Stimulated activated naive CD4-positive, alpha-beta T cell (primary cell): ENCODE results near the gene SHROOM4.

Experiments
- DNase-seq, 6 experiments: peaks; one replicate each; lab custom pipeline; 2025; lab: John Stamatoyannopoulos, UW

The SHROOM4 gene

DNA sequence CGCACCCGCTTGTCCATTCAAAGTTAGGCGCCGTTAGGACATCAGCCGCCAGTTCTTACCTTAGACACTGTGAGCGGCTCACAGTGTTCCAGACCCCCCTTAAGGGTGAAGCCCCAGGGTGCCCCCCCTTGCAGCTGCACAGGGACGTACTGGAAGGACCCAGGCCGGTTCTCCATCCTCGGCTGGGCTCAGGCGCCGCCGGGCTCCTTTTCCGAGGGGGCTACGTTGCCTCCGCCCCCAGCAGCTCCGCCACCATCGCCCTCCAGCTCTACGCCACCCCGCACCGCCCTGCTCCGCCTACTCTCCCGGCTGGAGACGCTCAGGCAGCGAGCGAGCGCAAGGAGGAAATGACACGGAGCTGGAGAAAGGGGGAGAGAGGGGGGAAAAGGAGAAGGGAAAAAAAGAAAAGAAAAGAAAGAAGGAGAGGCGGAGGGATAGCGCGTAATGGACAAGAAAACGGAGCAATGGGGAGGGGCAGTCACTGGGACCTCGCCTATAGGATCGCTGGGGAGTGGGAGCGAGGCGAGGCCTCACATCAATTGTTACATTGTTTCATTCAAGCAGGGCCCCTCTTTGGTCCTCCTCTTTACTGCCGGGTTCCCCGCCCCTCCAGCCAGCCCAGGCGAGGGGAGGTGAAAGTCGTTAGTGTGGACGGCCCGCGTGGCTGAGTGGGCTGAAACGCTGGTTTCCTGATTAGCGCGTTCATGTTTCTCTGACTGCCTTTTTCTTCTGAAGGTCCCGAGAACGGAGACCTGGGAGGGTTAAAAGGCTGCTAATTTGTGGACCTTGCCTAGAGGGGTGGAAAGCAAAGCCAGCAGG is at the start of gene SHROOM4:
SHROOM4 (minus strand) TSS at position 352 of the 819 bp plus-strand sequence; CDS start at position 176, 176 bp downstream.
- DNase-seq = no peak

DNA sequence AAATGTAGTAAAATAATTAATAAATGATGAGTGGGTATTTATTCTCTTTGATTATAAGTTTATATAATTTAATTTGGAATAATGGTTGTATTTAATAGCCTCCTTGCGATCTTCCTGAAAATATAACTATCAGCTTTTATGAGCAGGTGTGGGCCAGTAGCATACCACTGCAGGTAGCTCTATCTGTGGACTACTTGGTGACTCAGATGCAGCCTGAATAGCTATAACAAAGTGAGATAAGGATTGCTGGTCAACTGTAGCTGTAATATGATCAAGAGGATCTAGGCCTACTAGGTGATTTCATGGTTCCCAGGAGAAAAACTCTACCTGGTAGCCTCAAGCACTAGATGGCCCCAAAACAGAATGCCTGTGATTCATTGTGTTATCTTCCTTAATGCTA is 49.5 kb upstream of the SHROOM4 start:
- DNase-seq = no peak

- no peak for DNase-seq
Observed at GRCh38 chrX:50860518-50860917, 46.5 kb upstream of the SHROOM4 start.

GRCh38 chrX:50858548-50858947 is 44.6 kb upstream of the SHROOM4 start:
- DNase-seq = no peak

- no peak for DNase-seq
Observed at GRCh38 chrX:50853399-50853798, 39.4 kb upstream of the SHROOM4 start.

DNA sequence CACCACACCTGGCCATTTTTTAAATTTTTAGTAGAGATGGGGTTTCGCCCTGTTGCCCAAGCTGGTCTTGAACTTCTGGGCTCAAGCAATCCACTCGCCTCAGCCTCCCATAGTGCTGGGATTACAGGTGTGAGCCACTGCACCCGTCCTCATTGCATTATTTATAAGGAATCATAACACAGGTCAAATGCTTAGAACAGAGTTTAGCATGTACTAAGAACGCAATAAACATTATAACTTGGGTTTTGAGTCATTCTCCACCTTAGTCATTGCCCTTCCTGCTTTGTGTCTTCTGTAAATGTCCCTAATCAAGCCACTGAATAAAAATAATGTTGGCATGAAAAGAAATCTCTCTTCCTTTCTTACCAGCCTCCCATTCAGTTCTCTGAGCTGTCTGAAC is 38.5 kb upstream of the SHROOM4 start:
- DNase-seq = no peak

DNA sequence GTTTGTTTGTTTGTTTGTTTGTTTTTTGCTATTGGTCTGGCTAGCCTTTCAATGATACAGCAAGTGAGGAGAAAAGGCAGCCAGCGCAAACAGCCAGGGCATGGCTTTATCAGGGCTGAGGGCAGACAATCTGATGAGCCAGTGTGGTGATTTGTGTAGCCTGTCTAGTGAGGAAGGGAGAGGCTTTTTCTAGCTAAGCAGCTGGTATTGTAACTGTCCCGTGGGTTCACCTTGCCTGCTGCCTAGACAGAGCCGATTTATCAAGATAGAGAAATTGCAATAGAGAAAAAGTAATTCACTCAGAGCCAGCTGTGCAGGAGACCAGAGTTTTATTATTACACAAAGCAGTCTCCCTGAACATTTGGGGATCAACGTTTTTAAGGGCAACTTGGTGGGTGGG is 28.2 kb upstream of the SHROOM4 start:
- DNase-seq = no peak

GRCh38 chrX:50839730-50840129 is 25.7 kb upstream of the SHROOM4 start:
- no peak for DNase-seq

DNA sequence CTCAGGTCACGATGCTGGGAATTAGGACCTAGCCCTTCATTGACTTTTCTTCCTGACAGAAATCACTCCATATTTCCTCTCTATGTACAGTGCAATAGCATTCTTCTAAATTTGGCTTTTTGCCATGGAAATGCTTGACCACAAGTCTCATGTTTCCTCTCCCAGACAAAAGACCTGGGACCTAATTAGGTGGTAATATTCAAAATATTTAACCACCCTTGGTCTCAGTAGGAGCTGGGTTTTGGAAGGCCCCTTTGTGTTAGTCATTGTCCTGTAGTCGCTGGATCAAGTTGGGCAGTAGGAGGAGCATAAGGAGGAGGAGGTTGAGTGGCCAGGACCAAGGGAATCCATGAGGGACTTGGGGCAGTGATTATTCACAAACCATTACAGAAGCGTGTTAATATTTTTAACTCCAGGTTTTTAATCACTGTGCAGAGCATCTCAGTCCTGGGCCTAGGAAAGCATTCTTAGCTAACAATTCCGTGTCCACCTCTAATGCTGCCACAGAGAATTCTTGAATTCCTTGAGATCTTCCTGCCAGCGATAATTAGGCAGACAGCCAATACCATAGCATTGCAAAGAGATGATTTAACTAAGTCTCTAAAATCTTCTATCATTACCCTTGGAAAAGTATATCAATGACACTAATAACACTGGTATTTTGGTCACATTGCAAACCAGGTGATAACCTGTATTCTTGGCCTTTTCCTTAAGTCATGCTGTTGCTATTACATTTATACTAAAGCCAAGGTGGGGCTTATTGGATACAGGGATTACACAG is 25.0 kb upstream of the SHROOM4 start:
- no peak for DNase-seq

DNA sequence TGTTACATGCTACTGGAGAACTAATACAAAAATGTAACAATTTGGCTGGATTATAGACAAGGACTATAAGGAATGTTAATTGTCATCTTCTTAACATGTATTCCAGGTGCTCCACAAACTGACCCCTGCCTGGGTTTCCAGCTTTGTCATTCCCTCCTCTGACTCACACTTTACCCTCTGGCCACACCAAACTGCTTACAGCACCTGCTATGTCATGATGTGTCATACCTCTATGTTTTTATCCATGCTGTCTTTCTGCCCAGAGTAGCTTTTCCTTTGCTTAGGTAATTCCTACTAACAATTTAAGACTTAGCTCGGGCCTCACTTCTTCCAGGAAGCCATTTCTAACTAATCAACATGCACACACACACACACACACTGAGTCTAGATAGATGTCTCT is 14.0 kb upstream of the SHROOM4 start:
- DNase-seq = no peak

DNA sequence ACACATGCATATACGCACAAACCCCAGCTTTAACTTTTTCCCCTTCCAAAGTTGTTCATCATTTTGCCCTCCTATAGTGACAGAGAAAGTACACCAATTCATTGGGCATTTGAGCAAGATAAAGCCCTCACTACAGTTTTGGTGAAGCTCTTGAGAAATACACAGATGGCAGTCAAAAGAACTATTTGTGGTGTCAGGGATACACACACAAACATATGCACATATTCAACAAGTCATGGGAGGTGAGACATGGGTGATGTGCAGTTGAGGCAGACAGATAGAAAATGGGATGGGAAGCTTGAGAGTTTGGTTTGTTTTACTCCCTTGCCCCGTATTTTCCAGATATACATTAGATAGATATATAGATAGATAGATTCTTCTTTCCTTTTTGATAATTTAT is 11.8 kb upstream of the SHROOM4 start:
- DNase-seq = no peak

GRCh38 chrX:50818986-50819385 is 5.0 kb upstream of the SHROOM4 start:
- no peak for DNase-seq

- no peak for DNase-seq
Observed at GRCh38 chrX:50815120-50815519, 1.1 kb upstream of the SHROOM4 start.

DNA sequence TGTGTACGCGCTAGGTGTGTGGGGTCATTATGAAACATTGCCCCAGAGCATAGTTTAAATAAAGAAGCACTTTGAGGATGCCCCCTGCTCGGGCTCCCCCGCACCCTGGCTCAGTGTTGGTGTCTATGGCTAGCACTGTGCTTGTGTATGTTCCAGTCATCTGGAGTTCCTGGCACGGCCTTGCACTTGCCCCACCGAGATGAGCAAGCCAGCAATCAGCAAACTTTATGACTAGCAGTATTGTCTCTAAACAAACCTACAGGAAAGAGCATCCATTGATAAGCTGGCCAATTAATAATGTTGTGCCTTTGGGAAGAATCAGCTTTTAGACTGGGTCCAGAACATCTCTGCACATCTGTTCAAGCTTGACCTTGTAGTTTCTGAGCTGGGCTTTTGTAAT is 707 bp upstream of the SHROOM4 start:
- no peak for DNase-seq

DNA sequence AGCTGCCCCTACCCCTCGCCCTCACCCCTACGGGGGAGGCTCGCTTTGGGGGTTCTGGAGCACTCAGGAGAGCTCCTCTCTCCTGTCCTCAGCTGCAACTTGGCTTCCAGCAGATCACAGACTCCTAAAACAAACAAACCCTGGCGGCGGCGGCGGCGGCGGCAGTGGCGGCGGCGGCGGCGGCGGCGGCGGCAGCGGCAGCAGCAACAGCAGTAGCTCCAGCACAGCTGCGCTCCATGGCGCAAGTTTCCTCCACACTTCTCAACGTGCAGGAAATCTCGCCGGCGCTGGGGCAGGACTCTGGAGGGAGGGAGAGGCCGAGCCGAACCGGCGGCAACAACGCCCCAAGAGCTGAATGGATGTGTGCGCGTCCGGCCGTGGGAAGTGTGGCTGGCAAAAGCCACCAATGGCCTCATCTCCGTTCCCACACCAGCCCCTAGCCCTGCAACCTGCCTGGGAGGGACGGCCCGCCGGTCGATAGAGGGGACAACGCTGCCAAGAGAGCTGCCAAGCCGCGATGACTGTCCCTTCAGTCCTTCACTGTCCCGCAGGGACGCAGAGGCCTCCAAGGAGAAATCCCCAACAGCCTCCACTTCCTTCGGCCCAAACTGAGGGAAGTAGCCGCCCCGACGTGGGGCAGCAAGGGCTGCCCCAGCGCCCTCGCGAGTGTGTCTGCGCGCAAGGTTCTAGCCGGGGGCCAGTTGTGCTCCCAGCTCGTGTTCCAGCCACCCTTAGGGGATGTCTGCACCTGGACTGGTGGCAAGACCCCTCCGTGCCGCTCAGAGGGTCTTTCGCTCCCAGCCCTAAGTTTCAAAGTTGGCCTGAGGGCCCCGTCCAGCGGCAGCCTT is 775 bp downstream of the SHROOM4 start:
- DNase-seq = no peak

- DNase-seq = no peak
Observed at GRCh38 chrX:50805276-50805675, 8.7 kb downstream of the SHROOM4 start.

- no peak for DNase-seq
Observed at GRCh38 chrX:50801135-50801534, 12.9 kb downstream of the SHROOM4 start.

DNA sequence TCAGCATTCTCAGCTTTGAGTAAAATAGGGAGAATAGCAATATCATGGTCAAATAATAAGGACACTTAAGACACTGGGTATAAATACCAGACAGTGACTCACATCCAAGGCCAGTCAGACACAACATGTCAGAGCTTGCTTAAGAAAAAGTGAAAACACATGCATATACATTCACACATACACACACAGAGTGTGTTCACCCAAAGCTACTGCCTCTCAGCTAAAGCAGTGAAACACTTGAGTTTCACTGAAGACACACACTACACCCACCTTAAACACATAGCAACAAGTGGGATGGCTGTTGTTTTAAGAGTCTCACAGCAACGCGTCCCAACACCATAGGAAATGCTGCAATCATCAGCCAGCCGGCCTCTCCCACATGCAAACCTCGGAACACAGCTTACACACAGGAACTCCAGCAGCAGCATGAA is 14.4 kb downstream of the SHROOM4 start:
- DNase-seq = no peak

DNA sequence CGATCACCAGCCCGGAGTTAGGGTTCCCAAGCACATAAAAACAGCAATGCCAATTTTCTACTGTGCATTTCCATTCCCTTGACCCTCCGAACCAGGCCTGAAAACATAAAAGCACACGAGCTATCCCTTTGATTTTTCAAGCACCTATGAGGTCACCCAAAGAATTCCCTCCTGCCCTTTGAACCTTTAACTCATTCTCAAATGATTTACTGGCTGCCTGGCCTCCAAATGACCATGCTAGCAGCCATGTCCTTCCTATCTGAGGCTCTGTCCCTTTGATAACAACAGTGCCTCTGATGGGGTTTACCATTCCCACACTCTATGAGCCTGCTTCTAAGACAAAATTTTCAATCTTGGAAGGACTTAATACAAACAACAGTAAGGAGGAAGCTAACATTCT is 15.2 kb downstream of the SHROOM4 start:
- DNase-seq = no peak

DNA sequence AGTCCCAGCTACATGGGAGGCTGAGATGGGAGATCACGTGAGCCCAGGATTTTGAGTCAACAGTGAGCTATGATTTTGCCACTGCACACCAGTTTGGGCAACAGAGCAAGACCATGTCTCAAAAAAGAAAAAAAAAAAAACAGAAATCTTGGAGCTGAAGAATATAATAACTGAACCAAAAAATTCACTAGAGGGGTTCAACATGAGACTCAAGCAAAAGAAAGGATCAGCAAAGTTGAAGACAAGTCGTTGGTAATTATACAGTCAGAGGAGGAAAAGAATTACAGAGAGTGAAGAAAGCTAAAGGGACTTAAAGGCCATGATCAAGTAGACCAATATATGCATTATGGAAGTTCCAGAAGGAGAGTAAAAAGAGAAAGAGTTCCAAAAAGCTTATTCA is 26.9 kb downstream of the SHROOM4 start:
- no peak for DNase-seq

DNA sequence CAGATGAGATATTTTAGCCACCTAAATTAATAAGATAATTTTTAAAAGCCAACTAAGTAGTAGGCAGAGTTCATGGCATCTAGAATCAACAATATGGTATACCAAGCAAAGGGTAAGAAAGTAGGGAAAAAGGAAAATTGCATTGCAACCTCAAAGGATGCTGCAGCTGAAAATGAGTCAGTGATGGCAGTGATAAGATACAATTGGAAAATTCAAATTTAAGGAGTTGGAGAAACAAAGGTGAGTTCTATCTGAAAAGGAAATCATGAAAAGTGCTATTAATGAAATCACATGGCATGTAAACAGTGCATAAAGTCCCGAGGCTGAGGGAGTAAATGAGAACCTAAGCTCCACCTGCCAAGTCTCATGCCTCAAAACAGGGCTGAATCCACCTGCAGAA is 33.9 kb downstream of the SHROOM4 start:
- DNase-seq = no peak

DNA sequence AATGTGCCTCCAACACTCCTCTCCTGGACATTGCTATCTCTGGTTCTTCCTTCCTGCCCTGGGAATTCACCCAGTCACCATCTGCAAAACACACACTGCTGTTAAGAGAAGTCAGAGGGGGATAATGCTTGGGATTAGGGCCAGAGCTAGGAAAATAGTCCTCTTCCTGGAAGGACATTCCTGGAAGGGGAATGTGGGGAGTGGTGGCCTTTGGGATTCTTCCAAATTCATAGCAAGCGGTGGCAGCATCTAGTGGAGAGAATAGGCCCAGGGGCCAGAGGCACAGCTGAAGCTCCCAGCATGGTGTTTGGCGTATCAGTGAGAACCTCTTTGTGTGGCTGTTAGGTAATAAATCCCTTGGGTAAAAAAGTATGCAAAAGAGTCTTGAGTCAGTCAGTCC is 34.3 kb downstream of the SHROOM4 start:
- no peak for DNase-seq
